GM18498 (cell line): ENCODE data around the gene ARHGAP20.

Experiments
- ATAC-seq: cut with Tn5 transposase; IDR thresholded peaks from one replicate; pipeline ENCODE4 v1.9.1; 2021; ENCODE audit warnings: mild to moderate bottlenecking, moderate library complexity; ENCODE audit not compliant: unreplicated experiment

ARHGAP20 gene

DNA sequence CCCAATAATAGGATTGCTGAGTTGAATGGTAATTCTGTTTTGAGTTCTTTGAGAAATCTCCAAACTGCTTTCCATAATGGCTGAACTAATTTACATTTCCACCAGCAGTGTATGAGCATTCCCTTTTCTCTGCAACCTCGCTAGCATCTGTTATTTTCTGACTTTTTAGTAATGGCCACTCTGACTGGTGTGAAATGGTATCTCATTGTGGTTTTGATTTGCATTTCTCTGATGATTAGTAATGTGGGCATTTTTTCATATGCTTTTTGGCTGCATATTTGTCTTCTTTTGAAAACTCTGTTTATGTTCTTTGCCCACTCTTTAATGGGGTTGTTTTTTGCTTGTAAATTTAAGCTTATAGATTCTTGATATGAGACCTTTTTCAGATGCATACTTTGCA lies 185.1 kb downstream of the ARHGAP20 start:
- no peak for ATAC-seq
